HK-2 (cell line): Measurements from ENCODE around the gene MSI2.
A peak's percentile ranks its signal among the peaks of the same experiment; 100 is the strongest.

Source experiments
- DNase-seq: peaks from one replicate; pipeline ENCODE4 v3.0.0-alpha.2; 2018; ENCODE audit not compliant: unreplicated experiment

MSI2 gene

GRCh38 chr17:57665128-57665527 is 408.8 kb downstream of the MSI2 start:
- no peak for DNase-seq

GRCh38 chr17:57665696-57666095 is 409.4 kb downstream of the MSI2 start:
- DNase-seq: no peak

GRCh38 chr17:57666201-57666870 is 410.0 kb downstream of the MSI2 start:
- DNase-seq: no peak

GRCh38 chr17:57666946-57667345 is 410.6 kb downstream of the MSI2 start:
- DNase-seq: no peak

GRCh38 chr17:57667461-57667923 is 411.2 kb downstream of the MSI2 start:
- DNase-seq: no peak

- no peak for DNase-seq
Observed at GRCh38 chr17:57668332-57668731, 412.0 kb downstream of the MSI2 start.

- DNase-seq: no peak
Observed at GRCh38 chr17:57669671-57670529, 413.6 kb downstream of the MSI2 start.

GRCh38 chr17:57670769-57671569 is 414.6 kb downstream of the MSI2 start:
- no peak for DNase-seq

GRCh38 chr17:57671667-57672632 is 415.6 kb downstream of the MSI2 start:
- peak; percentile 62 for DNase-seq

- DNase-seq: no peak
Observed at GRCh38 chr17:57672971-57673370, 416.6 kb downstream of the MSI2 start.

GRCh38 chr17:57674894-57675293 is 418.6 kb downstream of the MSI2 start:
- DNase-seq: no peak

GRCh38 chr17:57675427-57676387 is 419.4 kb downstream of the MSI2 start:
- DNase-seq: no peak

GRCh38 chr17:57676543-57676942 is 420.2 kb downstream of the MSI2 start:
- DNase-seq: no peak

- no peak for DNase-seq
Observed at GRCh38 chr17:57677301-57677700, 421.0 kb downstream of the MSI2 start.

- DNase-seq: no peak
Observed at GRCh38 chr17:57677858-57678257, 421.5 kb downstream of the MSI2 start.

- DNase-seq: no peak
Observed at GRCh38 chr17:57678393-57678792, 422.1 kb downstream of the MSI2 start.

GRCh38 chr17:57679356-57679755 is 423.0 kb downstream of the MSI2 start:
- no peak for DNase-seq

- no peak for DNase-seq
Observed at GRCh38 chr17:57679906-57680695, 423.8 kb downstream of the MSI2 start.

- no peak for DNase-seq
Observed at GRCh38 chr17:57682701-57683100, 426.4 kb downstream of the MSI2 start.
